Endothelial cell (in vitro differentiated cells): ENCODE results near the gene PTGES3L. TPM values are rescaled to one million over a fixed set of nuclear protein-coding genes. Genes with fewer than 3 reads are reported as not detected.
"Not testable (repeated sequence)": the region's sequence is repeated elsewhere in the genome, so short reads cannot be mapped to it uniquely, and the experiment has no call there.

Experiments used
- DNase-seq: peaks from one replicate; pipeline ENCODE4 v3.0.0; 2021; ENCODE audit warnings: low spot score
- H3K27ac Mint-ChIP-seq: one replicate; pipeline ENCODE4 v1.8.0; 2021; ENCODE audit warnings: mixed read lengths, inconsistent platforms; ENCODE audit not compliant: unreplicated experiment
- H3K27me3 Mint-ChIP-seq: one replicate; pipeline ENCODE4 v1.8.0; 2021; ENCODE audit warnings: mild to moderate bottlenecking, moderate library complexity, mixed read lengths, inconsistent platforms; ENCODE audit not compliant: unreplicated experiment
- H3K36me3 Mint-ChIP-seq: one replicate; pipeline ENCODE4 v1.8.0; 2021; ENCODE audit warnings: mild to moderate bottlenecking, low read depth, mixed read lengths, inconsistent platforms; ENCODE audit not compliant: unreplicated experiment
- H3K4me1 Mint-ChIP-seq: one replicate; pipeline ENCODE4 v1.8.0; 2021; ENCODE audit warnings: mild to moderate bottlenecking, mixed read lengths, inconsistent platforms; ENCODE audit not compliant: unreplicated experiment
- H3K4me3 Mint-ChIP-seq: one replicate; pipeline ENCODE4 v1.8.0; 2021; ENCODE audit warnings: mild to moderate bottlenecking, mixed read lengths, inconsistent platforms; ENCODE audit not compliant: unreplicated experiment
- H3K9me3 Mint-ChIP-seq: one replicate; pipeline ENCODE4 v1.8.0; 2021; ENCODE audit warnings: mixed read lengths, inconsistent platforms; ENCODE audit not compliant: unreplicated experiment
- CTCF ChIP-seq: fragments of 200-600 bp; sonication (generic); IDR thresholded peaks from one replicate; pipeline ENCODE4 v1.5.0; 2021; ENCODE audit warnings: antibody characterized with exemption; ENCODE audit not compliant: unreplicated experiment
- total RNA-seq: library from RNA; stranded (reverse); fragmentation: NEBNext Ultra II Directional; extraction: Animal tissue kit (Norgen Biotek cat#: 25700); gene quantifications from one replicate; pipeline ENCODE4 v1.2.1, GENCODE V29; 2021; ENCODE audit not compliant: unreplicated experiment

PTGES3L gene
- total RNA-seq, 1 donor from 2014 or later = 1.5 TPM

DNA sequence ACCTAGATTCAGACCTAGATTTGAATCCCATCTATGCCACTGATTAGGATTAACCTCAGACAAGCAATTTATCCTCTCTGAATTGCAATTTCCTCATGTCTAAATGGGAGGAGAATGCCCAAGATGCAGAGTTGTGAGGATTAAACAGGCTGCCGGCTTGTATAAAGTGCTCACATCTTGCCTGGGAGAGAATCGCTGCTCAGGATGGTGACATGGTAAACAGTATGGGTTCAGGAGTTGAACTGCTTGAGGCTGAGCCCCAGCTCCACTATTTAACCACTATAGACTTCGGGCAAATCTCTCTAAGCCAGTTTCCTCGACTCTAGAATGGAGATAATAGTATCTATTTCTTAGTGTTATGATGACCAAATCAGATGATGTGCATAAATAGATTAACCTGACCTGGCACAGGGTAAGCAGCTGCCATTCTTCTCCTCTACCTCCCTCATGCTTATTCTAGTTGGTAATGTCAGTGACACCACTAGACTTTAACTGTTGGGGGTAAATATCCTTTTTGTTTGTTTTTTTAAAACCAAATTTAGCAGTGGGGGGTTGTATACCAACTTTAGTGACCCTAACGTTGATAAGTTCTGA, 17.6 kb upstream of the PTGES3L start:
- no peak for DNase-seq
- Mint-ChIP-seq H3K9me3 (no peaks in the 10 kb centered on the region), H3K27me3 (peaks cover 3% of the 10 kb centered on the region), H3K4me3 (peak overlapping the region; percentile 100), H3K36me3 (peaks cover 30% of the 10 kb centered on the region), H3K27ac (peak overlapping the region; percentile 99), H3K4me1 (peaks cover 31% of the 10 kb centered on the region)
- TF ChIP-seq CTCF = no peak

DNA sequence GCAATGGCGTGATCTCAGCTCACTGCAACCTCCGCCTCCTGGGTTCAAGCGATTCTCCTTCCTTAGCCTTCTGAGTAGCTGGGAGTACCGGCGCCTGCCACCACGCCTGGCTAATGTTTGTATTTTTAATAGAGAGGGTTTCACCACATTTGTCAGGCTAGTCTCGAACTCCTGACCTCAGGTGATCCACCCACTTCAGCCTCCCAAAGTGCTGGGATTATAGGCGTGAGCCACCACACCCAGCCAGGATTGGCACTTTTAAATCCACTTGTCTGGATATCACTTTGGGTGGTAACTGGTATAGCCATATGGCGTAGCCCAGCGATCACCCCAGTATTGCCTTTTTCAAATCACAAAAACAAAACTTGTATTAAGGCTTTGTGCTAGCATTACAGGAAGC, 14.0 kb upstream of the PTGES3L start:
- H3K27ac Mint-ChIP-seq, H3K4me3 Mint-ChIP-seq, DNase-seq, H3K27me3 Mint-ChIP-seq, H3K9me3 Mint-ChIP-seq: not testable (repeated sequence)
- Mint-ChIP-seq H3K4me1 (peaks cover 23% of the 10 kb centered on the region), H3K36me3 (peaks cover 35% of the 10 kb centered on the region)

DNA sequence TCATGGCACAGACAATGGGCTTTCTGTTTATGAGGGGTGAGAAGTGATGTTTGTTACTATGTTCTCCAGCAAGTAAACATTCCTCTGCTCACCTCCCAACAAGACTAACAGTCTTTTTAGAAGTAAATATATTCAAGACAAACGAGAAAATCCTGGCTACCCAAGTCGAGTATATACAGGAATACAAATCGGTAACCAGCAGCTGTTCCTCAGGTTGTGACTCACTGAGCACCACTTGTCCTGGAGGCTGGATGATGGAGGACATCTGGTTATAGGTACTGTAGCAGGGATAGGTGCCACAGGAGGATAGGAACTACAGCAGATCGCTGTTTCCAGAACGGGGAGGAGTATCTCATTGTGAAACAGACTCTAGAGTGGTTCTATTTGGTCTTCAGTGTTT, 13.0 kb upstream of the PTGES3L start:
- Mint-ChIP-seq H3K36me3 (peaks cover 38% of the 10 kb centered on the region), H3K4me1 (peaks cover 17% of the 10 kb centered on the region), H3K4me3 (no peak overlapping the region), H3K27ac (no peak overlapping the region), H3K9me3 (no peaks in the 10 kb centered on the region), H3K27me3 (no peaks in the 10 kb centered on the region)
- TF ChIP-seq CTCF = no peak
- DNase-seq = no peak

GRCh38 chr17:42991471-42991870, 11.6 kb upstream of the PTGES3L start:
- TF ChIP-seq CTCF = no peak

GRCh38 chr17:42989726-42990652, 10.1 kb upstream of the PTGES3L start:
- Mint-ChIP-seq H3K4me1 (peaks cover 8% of the 10 kb centered on the region), H3K27me3 (no peaks in the 10 kb centered on the region), H3K9me3 (no peaks in the 10 kb centered on the region), H3K27ac (no peak overlapping the region), H3K36me3 (peaks cover 41% of the 10 kb centered on the region), H3K4me3 (peak overlapping the region; percentile 13)
- DNase-seq = no peak
- TF ChIP-seq CTCF = no peak

More at GRCh38 chr17:42991471-42991870, 11.6 kb upstream of the PTGES3L start:
- no peaks in the 10 kb centered on the region for H3K9me3 Mint-ChIP-seq
- H3K4me3 Mint-ChIP-seq = peak overlapping the region; percentile 56
- H3K27me3 Mint-ChIP-seq = no peaks in the 10 kb centered on the region
- H3K4me1 Mint-ChIP-seq = peaks cover 9% of the 10 kb centered on the region
- DNase-seq = no peak
- H3K36me3 Mint-ChIP-seq = peaks cover 38% of the 10 kb centered on the region
- H3K27ac Mint-ChIP-seq = no peak overlapping the region
